Ascending aorta (tissue), 1 donor: ENCODE measurements around the gene HTRA2. TPM values are rescaled to one million over a fixed set of nuclear protein-coding genes. Genes with fewer than 3 reads are reported as not detected.

Experiments
- total RNA-seq: library from RNA; depleted of rRNA; stranded (reverse); fragments of >200 nt; gene quantifications from one replicate; pipeline ENCODE4 v1.1.0, GENCODE V29; 2016

The HTRA2 gene
- total RNA-seq, 1 donor from 2014 or later = 80.1 TPM

Other genes starting within 250 kb of the HTRA2 start
- 0.11 TPM for gene SLC4A5, start 186.5 kb upstream of the HTRA2 start, total RNA-seq
- 152 TPM for gene DCTN1, start 149.6 kb upstream of the HTRA2 start, total RNA-seq
- gene C2orf81, start 108.3 kb upstream of the HTRA2 start, total RNA-seq = 10.3 TPM
- 5.5 TPM for gene WDR54, start 108.2 kb upstream of the HTRA2 start, total RNA-seq
- 9.5 TPM for gene RTKN, start 88.0 kb upstream of the HTRA2 start, total RNA-seq
- gene INO80B, start 74.8 kb upstream of the HTRA2 start, total RNA-seq = 79.4 TPM
- gene WBP1, start 71.5 kb upstream of the HTRA2 start, total RNA-seq = 18.1 TPM
- 71.9 TPM for gene MOGS, start 64.6 kb upstream of the HTRA2 start, total RNA-seq
- gene MRPL53, start 57.3 kb upstream of the HTRA2 start, total RNA-seq = 37.7 TPM
- gene CCDC142, start 46.9 kb upstream of the HTRA2 start, total RNA-seq = 16.5 TPM
- 19.5 TPM for gene TTC31, start 46.9 kb upstream of the HTRA2 start, total RNA-seq
- 3.0 TPM for gene LBX2, start 30.3 kb upstream of the HTRA2 start, total RNA-seq
- not detected for gene PCGF1, start 22.2 kb upstream of the HTRA2 start, total RNA-seq
- not detected for gene TLX2, start 15.5 kb upstream of the HTRA2 start, total RNA-seq
- gene DQX1, start 3.7 kb upstream of the HTRA2 start, total RNA-seq = not detected
- gene AUP1, start 227 bp upstream of the HTRA2 start, total RNA-seq = 120 TPM
- 19.8 TPM for gene LOXL3, start 24.0 kb downstream of the HTRA2 start, total RNA-seq
- gene DOK1, start 24.8 kb downstream of the HTRA2 start, total RNA-seq = 68.1 TPM
- not detected for gene M1AP, start 118.4 kb downstream of the HTRA2 start, total RNA-seq
- gene SEMA4F, start 124.3 kb downstream of the HTRA2 start, total RNA-seq = 0.32 TPM